GM12891 (cell line): ENCODE measurements around the gene P3H3.

ENCODE experiments used
- PAX5 ChIP-seq: IDR thresholded peaks from 2 replicates; pipeline ENCODE4 v1.6.1; 2011; ENCODE audit warnings: low read length, moderate library complexity, mild to moderate bottlenecking; ENCODE audit not compliant: insufficient read depth, severe bottlenecking
- POLR2A ChIP-seq: IDR thresholded peaks from 2 replicates; pipeline ENCODE4 v1.6.1; 2011; ENCODE audit warnings: low read depth, low read length, control low read depth
- SPI1 ChIP-seq: IDR thresholded peaks from 2 replicates; pipeline ENCODE4 v1.6.1; 2011; ENCODE audit warnings: low read depth, low read length, control low read depth
- TAF1 ChIP-seq: IDR thresholded peaks from 2 replicates; pipeline ENCODE4 v1.6.1; 2011; ENCODE audit warnings: low read depth, low read length, control low read depth

DNA sequence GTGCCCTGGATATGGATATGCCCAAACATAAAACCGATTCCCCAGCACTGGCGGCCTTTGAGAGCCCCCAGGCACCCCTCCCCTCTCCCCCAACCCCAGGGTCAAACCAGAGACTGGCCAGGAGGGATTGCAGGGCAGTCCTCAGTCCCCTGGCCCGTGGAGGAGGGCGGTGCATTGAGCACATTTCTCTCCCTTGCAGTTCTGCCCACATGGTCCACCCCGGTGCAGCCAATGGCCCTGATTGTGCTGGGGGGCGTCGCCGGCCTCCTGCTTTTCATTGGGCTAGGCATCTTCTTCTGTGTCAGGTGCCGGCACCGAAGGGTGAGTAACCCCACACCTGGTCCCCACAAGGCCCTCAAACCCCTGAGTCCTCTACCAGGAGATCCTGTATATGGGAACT, 10.0 kb upstream of the P3H3 start:
- TF ChIP-seq TAF1, result no peak
- TF ChIP-seq POLR2A, result no peak
- TF ChIP-seq PAX5, result no peak
- TF ChIP-seq SPI1, result no peak
